Measurements from ENCODE around the gene CCDC112.

GRCh38 chr5:115296124-115297022 is at the start of gene CCDC112:
- TF ChIP-seq POLR2A (IDR thresholded peaks at IDR 0.05; ENCODE audit: extremely low read depth, insufficient read length) (peak; percentile 65), CTCF (IDR thresholded peaks at IDR 0.05; ENCODE audit: low read depth, low read length) (no peak)

Measured in NB4 (cell line).